Upper lobe of right lung (tissue), 1 donor: Measurements from ENCODE around the gene ANXA4. TPM values are rescaled to one million over a fixed set of nuclear protein-coding genes. Genes with fewer than 3 reads are reported as not detected.

Source experiments
- ATAC-seq: fragments of 200-7000 bp; cut with Tn5 transposase; one replicate; pipeline ENCODE4 v1.9.1; 2020; ENCODE audit warnings: mild to moderate bottlenecking, moderate library complexity
- DNase-seq: peaks from one replicate; pipeline ENCODE4 v3.0.0-alpha.2; 2020
- H3K27ac ChIP-seq: fragments of 200-600 bp; one replicate; pipeline ENCODE4 v1.8.0; 2022
- H3K27me3 ChIP-seq: fragments of 200-600 bp; one replicate; pipeline ENCODE4 v1.8.0; 2022; ENCODE audit warnings: mild to moderate bottlenecking
- H3K36me3 ChIP-seq: fragments of 200-600 bp; one replicate; pipeline ENCODE4 v1.8.0; 2022
- H3K4me1 ChIP-seq: fragments of 200-600 bp; one replicate; pipeline ENCODE4 v1.8.0; 2022
- H3K4me3 ChIP-seq: fragments of 200-600 bp; one replicate; pipeline ENCODE4 v1.8.0; 2022; ENCODE audit warnings: mild to moderate bottlenecking
- H3K9me3 ChIP-seq: fragments of 200-600 bp; one replicate; pipeline ENCODE4 v1.8.0; 2022
- intact Hi-C: fragments of 100-400 bp; cut with DNase I; formaldehyde crosslinking; loops from one replicate; pipeline ENCODE4 v1.11.0; 2022
- total RNA-seq: library from RNA; stranded (reverse); fragmentation: NEBNext Ultra II Directional; extraction: Animal tissue kit (Norgen Biotek cat#: 25700); gene quantifications from one replicate; pipeline ENCODE4 v1.2.1, GENCODE V29; 2021
- TF ChIP-seq, protein P1 (sequence below): fragments of 200-600 bp; IDR thresholded peaks from one replicate; pipeline ENCODE4 v1.8.0; 2022; ENCODE audit warnings: antibody characterized with exemption
- donor health status: DM: no; HTN: yes; CAD: no; lungs with severe emphysema.

ANXA4 gene
- total RNA-seq, 1 donor from 2014 or later = 181 TPM

DNA sequence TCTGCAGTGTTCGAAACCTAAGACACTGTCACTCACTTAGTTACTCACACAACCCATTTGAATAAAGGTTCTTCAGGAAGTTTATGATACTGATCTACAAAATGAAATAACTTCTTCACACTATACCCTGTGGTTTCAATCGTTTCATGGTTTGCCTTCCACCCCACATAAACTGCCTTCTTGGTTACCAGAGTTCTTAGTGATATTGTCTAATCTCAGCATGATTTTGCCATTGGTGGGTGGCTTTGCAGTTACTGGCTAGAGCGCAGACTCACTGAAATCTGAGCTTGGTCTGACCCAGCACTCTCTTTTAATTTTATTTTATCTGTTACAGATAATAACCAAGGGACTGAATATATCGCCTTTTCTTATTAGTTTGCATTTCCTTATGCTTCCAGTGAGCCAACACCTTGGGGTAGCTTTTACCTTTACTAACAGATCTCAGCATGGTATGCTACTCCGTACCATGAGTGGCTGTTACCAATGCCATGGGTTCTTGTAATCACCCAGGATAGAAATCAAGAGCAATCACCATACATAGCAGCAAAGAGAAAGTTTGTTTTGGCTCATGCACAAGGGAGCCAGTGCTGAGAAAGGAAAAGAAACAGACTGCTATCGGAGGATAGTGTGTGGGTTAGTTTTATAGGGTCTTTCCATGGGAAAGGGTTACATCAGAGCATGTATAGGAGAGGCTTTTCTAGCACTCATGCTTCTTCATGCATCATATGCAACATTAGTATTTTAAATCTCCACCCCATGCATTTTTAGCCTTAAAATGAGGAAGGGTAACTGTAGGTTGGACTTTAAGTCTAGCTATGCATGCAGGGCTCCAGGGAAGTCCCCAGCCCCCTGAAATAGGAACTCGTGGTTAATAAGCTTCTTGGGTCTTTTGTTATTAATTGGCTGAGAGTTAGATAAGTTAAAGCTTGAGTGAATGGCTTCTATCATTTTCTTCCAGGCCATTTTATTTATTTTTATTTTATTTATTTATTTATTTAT, 33.3 kb downstream of the ANXA4 start:
- H3K4me3 ChIP-seq = no peak overlapping the region
- ATAC-seq (peak; percentile 66), DNase-seq (no peak)
- intact Hi-C loops = no loop called here
- H3K4me1 ChIP-seq = peaks cover 46% of the 10 kb centered on the region
- H3K27me3 ChIP-seq = no peaks in the 10 kb centered on the region
- no peaks in the 10 kb centered on the region for H3K36me3 ChIP-seq
- no peaks in the 10 kb centered on the region for H3K9me3 ChIP-seq
- H3K27ac ChIP-seq = peak overlapping the region; percentile 56
- TF ChIP-seq, protein P1, sequence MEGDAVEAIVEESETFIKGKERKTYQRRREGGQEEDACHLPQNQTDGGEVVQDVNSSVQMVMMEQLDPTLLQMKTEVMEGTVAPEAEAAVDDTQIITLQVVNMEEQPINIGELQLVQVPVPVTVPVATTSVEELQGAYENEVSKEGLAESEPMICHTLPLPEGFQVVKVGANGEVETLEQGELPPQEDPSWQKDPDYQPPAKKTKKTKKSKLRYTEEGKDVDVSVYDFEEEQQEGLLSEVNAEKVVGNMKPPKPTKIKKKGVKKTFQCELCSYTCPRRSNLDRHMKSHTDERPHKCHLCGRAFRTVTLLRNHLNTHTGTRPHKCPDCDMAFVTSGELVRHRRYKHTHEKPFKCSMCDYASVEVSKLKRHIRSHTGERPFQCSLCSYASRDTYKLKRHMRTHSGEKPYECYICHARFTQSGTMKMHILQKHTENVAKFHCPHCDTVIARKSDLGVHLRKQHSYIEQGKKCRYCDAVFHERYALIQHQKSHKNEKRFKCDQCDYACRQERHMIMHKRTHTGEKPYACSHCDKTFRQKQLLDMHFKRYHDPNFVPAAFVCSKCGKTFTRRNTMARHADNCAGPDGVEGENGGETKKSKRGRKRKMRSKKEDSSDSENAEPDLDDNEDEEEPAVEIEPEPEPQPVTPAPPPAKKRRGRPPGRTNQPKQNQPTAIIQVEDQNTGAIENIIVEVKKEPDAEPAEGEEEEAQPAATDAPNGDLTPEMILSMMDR = no peak

DNA sequence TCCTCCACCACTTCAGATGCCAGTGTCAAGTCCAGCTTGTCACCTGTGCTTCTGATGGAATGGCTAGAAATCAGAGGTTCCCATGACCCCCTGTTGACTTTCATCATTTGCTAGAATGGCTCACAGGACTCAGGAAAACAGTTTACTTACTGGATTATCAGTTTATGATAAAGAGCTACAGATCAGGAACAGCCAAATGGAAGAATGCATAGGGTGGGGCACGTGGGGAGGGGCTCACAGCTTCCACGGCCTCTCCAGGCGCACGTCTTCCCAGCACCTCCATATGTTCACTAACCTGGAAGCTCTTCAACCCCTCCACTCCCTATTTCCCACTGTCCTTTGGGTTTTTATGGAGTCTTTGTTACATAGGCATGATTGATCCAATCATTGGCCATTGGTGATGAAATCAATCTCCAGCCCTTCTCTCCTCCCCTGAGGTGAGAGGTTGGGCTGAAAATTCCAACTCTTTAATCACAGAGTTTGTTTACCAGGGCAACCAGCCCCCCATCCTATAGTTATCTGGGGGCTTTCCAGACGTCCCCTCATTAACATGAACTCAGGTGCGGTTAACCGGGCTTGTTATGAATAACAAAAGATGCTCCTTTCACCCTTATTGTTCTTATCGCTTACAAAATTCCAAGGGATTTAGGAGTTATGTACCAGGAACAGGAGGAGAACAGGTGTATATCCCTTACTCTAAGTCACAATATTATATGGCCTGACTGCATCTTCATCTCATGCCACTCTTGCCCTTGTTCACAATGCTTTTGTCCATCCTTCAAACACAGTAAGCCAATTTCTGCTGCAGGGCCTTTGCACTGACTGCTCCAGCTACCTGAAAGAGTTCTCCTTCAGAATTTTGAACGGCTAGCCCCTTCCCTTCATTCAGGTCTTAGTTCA, 35.2 kb downstream of the ANXA4 start:
- H3K27me3 ChIP-seq = no peaks in the 10 kb centered on the region
- no peaks in the 10 kb centered on the region for H3K36me3 ChIP-seq
- no peak overlapping the region for H3K4me3 ChIP-seq
- intact Hi-C loops = no loop called here
- peaks cover 43% of the 10 kb centered on the region for H3K4me1 ChIP-seq
- H3K27ac ChIP-seq = no peak overlapping the region
- no peaks in the 10 kb centered on the region for H3K9me3 ChIP-seq
- DNase-seq (no peak), ATAC-seq (no peak)
- TF ChIP-seq, protein P1 = no peak

DNA sequence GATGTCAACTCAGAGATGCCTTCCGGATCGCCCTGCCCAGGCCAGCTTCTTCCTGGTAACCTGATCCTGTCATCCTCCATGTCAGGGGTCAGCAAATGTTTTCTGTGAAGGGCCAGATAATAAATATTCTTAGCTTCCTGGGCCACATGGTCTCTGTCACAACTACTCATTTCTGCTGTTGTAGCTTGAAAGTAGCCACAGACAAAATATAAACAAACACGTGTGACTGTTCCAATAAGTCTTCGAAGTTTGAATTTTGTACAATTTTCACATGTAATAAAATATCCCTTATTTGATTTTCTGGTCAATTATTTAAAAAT, 35.8 kb downstream of the ANXA4 start:
- intact Hi-C loops = no loop called here

DNA sequence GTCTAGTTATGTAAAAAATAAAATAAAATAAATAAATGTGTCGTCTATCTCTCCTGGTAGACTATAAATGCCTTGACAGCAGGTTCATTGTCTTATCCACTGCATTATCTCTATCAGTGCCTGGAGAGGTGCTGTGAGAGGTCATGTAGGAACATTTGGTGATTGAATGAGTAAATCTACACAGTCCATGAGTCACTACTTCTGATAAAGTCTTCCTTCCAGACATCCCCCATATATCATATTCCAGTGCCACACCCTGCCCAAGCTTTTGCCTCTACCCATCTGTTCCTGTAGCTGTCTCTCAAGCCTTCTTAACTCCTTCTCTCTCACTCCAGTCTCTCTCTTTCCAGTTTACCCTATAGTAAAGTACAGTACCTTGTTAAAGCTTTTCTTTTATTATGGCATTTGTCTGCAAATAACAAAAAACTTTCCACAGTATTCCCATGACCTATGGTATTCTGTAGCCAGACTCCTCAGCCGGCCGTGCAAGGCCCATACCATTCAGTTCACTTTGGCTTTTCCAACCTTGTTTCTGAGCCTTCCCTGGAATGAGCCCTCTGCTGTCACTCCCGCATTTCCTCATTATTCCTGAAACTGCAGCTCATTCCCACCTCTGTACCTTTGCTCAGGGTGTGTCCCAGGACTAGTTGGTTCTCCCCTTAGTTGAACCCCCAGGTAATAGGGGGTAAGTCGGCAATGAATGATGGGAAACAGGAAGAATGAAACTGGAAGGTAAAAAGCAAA, 37.5 kb downstream of the ANXA4 start:
- Histone ChIP-seq H3K9me3 (no peaks in the 10 kb centered on the region), H3K36me3 (peaks cover 5% of the 10 kb centered on the region), H3K27me3 (no peaks in the 10 kb centered on the region), H3K4me1 (peaks cover 37% of the 10 kb centered on the region), H3K27ac (no peak overlapping the region), H3K4me3 (no peak overlapping the region)
- intact Hi-C loops = no loop called here
- TF ChIP-seq, protein P1 = no peak
- no peak for DNase-seq
- no peak for ATAC-seq

More for the DNA sequence above, 35.8 kb downstream of the ANXA4 start:
- Histone ChIP-seq H3K4me1 (peaks cover 38% of the 10 kb centered on the region), H3K4me3 (no peak overlapping the region), H3K36me3 (no peaks in the 10 kb centered on the region), H3K27me3 (no peaks in the 10 kb centered on the region), H3K27ac (no peak overlapping the region), H3K9me3 (no peaks in the 10 kb centered on the region)
- no peak for DNase-seq
- TF ChIP-seq, protein P1 = no peak
- ATAC-seq = no peak

DNA sequence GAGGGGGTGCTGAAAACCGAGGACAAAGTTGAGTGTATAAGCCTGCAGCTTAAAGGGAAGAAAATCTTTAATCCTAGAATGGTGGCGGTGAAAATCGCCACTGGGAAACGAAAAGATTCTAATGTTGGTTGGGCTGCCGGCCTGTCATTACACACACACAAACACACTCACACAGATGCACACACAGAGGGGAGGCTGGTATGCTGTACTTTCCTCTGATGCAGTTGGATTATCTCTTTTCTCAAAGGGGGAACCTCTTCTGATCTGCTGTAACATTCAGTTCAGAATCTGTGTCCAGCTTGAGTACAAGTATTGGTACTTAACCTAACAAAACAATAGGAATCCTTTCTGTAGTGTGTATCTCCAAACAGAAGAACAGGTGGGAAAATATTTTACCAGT, 39.0 kb downstream of the ANXA4 start:
- TF ChIP-seq, protein P1 = no peak
- Histone ChIP-seq H3K9me3 (no peaks in the 10 kb centered on the region), H3K36me3 (peaks cover 11% of the 10 kb centered on the region), H3K4me1 (peaks cover 24% of the 10 kb centered on the region), H3K27me3 (no peaks in the 10 kb centered on the region), H3K4me3 (no peak overlapping the region), H3K27ac (peak overlapping the region; percentile 48)
- no peak for ATAC-seq
- DNase-seq = no peak
- intact Hi-C loops = no loop called here
